Suppressor macrophage (primary cell): Measurements from ENCODE around the gene DDX49.
"Not testable (repeated sequence)": the region's sequence is repeated elsewhere in the genome, so short reads cannot be mapped to it uniquely, and the experiment has no call there.

Source experiments
- DNase-seq, 4 experiments: peaks; one replicate each; pipeline ENCODE4 v3.0.0-alpha.2; 2020 to 2022

DDX49 gene

DNA sequence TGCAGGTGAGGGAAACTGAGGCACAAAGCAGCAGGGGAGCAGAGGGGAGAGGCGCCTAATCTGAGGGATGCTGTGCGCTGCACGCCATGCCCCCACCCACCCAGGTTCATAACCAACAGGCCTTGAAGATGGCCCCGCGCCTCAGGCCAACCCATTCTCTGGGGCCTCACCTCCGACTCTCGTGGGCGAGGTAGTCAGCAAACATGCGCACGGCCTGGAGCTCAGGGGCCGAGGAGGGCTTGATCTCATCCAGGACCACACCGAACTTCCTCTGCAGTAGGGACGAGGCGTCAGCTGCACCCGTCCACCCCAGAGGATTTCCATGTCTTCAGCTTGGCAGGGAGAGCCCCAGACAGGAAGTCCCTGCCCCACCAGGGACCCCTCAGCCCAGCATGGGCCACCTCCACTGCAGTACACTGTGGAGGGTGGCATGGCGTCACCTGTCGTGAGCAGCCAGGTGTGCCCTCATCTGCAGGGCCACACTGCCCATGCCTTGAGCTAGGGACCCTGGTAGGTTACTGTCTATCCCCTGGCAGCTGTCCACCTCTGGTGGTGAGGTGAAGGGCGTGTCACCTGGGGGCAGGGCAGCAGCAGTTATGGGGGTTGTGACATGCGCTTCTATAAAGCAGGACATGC lies 8.6 kb upstream of the DDX49 start:
- DNase-seq: no peak

DNA sequence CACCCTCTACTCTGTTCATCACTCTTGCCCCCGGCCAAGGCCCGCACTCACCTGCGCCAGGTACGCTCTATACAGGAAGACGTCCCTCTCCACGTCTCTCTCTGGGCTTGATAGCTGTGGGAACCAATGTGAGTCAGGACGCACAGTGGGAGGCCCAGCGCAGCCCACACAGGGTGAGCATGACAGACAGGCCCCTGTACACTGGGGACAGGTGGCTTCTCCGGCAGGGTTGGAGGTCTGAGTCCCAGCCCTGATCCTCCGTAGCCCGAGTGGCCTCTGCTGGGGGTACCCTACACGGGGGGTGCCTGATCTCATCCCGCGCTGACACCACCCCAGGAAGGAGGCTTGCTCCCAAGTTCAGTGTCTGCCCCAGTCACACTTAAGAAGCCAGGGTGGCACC lies 6.6 kb upstream of the DDX49 start:
- DNase-seq: peak in 1 of 4 experiments; percentile 1

DNA sequence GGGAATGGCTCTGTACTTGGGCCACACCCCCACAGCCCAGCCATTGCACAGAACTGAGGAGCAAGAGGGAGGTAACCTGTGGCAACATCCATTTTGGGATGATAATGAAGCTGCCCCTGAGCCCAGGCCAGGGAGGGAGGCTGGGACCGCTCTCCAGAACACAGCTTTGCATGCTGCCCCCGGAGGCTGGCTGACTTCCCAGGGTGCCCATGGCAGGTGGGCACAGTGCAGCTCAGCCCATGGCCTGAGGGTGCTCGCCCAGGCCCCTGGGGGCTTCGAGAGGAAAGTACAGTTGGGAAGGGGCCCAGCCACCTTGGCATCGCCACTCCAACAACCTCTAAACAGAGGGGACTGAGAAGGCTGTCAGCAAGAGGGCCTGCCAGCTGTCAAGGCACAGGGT lies 6.0 kb upstream of the DDX49 start:
- no peak for DNase-seq

DNA sequence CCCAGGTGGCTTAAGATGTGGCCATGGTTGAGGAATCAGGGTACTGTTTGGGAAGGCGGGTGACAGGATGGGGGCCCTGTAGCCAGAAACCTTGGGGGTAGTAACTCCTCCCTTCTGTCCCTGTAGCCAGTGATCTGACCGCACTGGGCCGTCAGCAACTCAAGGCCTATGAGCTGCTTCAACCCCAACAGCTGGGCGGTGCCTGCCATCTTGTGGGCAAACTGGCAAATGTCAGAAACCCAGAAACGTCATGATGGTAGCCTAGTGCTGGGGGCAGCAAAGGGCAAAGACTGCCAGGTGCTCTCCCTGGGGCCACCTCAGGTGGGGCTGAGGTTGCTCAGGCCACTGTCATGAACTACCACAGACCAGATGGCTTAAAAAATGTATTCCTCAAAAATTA lies 3.9 kb upstream of the DDX49 start:
- DNase-seq: peak; percentile 49 to 63 (median 56)

DNA sequence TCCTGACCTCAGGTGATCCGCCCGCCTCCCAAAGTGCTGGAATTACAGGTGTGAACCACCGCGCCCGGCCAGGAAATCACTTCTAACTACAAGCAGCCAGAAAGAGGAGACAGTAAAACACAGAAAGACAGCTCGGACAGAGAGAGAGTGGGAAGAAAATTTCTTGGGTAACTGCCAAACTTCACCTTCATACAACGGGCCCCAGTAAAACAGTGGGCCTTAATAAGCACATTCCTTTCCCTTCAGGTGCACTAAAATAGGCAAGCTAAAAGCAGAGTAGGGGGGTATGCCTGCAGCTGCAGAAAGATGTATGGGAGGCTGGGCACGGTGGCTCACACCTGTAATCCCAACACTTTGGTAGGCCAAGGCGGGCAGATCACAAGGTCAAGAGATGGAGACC lies 1.9 kb upstream of the DDX49 start:
- not testable (repeated sequence) for DNase-seq

DNA sequence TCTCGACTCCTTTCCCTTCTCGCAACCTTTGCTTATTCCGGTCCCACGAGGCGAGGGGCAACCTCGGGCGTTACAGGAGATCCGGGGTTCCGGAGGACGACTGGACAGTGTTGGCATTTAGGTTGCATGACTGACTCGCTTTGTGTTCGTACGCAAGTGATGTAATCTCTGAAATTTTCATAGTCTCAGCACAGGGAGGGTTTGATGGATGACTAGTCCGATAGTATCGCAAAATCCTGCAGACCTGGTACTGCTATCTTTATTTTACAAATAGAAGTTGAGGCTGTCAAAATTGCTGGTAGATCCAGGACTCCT lies 342 bp downstream of the DDX49 start:
- DNase-seq: peak in 2 of 4 experiments; percentile 8 to 9

DNA sequence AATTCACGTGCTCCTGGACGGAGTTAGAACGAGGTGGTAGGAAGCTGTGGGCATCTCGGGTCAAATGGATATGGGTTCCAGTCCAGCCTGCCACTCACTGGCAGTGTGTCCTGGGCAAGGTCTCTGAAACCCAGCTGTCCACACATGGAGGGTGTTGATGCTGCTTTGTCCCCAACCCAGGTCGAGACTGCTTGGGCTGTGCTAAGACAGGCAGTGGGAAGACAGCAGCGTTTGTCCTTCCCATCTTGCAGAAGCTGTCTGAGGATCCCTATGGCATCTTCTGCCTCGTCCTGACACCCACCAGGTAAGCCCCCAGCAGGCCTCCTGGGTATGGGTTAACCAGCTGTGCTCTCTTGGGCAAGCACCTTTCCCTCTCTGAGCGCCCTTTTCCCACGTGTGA lies 885 bp downstream of the DDX49 start:
- no peak for DNase-seq

DNA sequence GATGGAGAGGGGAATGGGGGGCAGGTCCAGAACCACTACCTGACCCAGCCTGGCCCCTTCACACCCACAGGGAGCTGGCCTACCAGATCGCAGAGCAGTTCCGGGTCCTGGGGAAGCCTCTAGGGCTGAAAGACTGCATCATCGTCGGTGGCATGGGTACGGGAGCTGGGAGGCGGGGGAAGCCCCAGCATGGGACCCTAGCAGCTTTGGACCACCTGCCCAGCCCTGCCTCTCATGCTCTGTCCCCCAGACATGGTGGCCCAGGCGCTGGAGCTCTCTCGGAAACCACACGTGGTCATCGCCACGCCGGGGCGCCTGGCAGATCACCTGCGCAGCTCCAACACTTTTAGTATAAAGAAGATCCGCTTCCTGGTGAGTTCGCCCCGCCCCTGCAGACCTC lies 2.1 kb downstream of the DDX49 start:
- no peak for DNase-seq

DNA sequence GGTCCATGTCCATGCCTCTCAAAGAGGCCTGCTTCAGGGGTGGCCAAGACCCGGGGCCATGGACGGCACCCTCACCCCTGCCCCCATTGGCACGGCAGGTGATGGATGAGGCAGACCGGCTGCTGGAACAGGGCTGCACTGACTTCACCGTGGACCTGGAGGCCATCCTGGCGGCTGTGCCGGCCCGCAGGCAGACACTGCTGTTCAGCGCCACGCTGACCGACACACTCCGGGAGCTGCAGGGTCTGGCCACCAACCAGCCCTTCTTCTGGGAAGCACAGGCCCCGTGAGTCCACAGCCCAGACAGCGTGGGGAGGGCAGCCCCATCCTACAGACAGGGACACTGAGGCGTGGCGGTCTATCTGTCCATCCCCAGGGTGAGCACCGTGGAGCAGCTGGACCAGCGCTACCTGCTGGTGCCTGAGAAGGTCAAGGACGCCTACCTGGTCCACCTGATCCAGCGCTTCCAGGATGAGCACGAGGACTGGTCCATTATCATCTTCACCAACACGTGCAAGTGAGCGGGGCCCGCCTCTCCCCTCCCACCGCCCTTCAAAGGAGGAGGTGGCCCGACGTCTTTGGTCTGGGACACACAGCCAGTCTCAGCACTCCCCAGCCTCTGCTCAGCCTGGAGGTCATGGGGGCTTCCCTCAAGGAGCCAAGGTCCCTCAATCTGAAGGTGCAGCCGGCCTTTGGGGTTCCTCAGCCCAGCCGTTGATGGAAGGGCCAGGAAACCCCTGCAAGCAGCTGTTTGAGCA lies 2.9 kb downstream of the DDX49 start:
- DNase-seq: no peak

DNA sequence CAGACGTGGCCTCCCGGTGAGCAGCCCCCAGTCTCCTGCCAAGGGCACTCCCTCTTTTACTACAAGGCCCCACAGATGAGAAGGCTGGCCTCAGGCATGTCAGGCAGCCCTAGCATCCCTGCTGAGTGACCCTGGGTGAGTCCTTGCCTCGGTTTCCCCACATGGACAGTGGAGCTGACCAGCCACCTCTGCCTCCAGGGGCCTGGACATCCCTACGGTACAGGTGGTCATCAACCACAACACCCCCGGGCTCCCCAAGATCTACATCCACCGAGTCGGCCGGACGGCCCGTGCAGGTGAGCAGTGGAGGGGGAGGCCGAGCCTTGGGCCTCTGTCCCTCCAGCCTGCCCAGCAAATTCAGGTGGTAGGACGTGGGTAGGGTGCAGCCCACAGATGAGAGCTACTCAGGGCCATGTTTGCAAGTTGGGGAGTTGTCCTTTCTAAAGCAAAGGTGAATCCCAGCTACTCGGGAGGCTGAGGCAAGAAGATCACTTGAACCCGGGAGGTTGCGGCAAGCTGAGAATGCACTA lies 5.2 kb downstream of the DDX49 start:
- no peak for DNase-seq

DNA sequence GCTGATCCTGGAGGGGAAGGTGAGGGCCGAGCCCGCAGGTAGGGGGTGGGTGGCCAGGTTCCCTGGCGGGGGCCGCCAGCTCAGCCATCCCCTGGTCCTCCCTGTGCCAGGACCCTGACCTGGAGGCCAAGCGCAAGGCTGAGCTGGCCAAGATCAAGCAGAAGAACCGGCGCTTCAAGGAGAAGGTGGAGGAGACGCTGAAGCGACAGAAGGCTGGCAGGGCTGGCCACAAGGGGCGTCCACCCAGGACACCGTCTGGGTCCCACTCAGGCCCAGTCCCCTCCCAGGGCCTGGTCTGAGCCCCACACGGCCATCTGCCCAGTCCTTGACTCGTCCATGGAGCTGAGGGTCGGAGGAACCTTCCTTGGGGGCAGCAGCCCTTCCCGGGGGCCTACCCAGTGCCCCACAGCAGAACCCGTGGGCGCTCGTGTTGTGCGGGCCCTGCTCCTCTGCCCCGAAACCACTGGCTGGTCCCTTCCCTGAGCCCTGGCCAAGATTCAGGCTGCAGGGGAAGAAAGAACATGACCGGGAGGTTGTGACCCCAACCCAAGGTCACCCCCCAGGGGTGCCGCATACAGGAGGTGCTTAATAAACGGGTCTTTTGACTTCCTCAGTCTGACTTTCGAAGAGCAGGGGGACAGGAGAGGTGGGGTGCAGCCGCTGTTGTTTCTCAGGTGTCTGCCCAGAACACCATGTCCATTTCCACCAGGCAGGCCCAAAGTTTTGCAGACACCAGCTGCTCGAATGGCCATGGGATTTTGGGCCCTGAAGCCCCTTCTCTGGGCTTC lies 8.7 kb downstream of the DDX49 start:
- no peak for DNase-seq

DNA sequence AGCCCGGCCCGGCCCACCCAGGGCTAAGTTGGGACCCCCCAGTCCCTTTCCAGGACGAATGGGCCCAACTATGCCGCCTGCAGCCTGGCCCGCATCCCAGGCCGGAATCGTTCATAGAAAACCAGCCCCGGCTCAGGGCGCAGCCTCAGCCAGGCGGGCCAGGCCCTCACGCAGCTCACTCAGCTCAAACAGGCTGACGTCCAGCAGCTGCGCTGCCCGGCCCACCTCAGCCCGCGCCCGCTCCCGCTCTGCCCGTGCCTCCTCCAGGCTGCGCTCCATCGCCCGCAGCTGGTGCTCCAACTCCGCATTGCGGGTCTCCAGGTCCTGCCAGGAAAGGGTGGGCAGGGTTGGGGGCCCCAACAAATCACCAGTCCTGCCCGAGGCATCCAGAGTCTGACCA lies 9.8 kb downstream of the DDX49 start:
- no peak for DNase-seq

DNA sequence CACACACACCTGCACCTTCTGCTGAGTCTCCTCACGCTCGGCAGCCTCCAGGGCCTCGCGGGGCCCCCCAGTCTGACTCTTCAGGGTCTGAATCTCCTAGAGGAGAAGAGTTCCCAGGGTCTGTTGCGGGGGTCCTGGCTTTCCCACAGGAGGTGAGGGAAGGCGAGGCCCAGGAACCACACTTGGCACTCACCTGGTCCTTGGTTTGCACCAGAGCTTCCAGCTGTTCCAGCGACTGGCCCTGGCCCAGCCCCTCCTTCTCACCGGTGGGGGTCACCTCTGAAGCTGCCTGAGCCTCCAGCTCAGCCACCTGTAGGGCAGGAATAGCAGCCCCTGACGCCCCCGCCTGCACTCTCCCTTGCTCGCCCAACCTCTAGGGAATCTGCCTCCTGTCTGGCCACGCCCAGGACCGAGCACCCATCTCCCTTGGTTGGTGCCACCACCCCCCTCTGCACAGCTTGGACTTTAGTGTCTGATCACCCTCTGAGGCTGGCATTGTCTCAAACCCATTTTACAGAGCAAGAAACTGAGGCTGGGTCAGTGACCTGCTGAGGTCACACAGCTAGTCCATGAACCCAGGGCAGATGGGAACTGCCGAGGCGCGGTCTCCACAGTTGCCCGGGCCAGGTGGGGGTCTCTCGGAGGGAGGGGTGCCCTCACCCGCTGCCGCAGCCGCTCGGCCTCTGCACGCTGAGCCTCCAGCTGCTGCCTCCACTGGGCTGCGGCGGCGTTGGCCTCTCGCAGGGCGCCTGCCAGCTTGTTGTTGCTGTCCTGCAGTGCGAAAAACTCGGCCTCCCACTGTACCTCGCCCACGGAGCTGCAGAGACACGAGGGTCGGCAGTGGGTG lies 12.0 kb downstream of the DDX49 start:
- DNase-seq: no peak

DNA sequence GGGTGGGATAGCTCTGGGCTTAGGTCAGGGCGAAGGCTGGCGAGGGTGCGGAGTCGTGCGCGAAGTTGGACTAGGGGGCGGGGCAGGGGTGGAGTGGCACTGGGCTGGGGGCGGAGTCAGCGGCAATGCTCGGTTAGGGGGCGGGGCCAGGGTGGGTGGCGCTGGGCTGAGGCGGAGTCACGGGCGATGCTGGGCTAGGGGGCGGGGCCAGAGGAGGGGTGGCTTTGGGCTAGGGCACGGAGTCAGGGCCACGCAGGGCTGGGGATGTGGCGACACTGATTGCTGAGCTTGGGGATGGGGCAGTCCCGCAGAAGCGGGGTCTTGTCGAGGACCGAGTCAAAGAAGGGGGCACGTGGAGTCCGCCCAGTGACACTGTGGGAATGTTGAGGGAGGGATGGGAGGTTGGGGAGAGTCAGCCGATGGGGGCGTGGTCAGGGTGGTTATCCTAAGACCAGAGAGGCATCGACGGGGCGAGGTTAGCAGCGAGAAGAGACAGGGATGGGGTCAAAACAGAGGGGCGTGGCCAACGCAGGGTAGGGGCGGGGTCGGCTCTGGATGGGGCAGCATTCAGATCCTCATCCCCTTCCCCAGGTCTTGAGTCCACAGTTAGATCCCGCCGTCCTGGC lies 12.8 kb downstream of the DDX49 start:
- peak; percentile 80 to 95 (median 90) for DNase-seq

DNA sequence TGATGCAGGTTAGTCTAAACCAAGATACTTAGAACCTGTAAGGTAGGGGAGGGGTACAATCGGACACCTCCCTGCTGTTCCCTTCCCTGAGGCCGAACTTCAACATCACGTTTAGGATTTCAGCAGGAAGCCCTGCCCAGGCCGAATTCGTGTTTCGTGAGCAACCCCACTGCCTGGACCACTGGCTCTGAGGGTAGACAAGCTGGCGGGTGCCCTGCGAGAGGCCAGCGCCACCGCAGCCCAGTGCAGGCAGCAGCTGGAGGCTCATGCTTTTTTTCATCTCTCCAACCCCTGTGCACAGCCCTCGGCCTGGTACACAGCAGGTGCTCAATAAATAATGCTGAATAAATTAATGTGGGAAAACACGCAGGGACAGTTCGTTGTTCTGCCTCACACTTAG lies 13.8 kb downstream of the DDX49 start:
- DNase-seq: no peak

DNA sequence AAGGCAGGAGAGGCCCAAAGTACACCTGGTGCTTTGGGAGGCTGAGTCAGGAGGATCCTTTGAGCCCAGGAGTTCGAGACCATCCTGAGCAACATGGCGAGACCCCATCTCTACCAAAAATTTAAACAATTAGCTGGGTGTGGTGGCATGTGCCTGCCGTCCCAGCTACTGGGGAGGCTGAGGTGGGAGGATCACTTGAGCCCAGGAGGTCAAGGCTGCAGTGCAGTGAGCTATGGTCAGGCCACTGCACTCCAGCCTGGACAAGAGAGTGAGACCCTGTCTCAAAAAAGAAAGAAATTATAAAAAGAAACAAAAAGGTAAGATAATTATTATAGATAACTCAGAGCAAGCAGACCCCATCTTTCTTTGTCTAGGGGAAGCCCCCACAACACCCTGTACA lies 19.6 kb downstream of the DDX49 start:
- no peak for DNase-seq

DNA sequence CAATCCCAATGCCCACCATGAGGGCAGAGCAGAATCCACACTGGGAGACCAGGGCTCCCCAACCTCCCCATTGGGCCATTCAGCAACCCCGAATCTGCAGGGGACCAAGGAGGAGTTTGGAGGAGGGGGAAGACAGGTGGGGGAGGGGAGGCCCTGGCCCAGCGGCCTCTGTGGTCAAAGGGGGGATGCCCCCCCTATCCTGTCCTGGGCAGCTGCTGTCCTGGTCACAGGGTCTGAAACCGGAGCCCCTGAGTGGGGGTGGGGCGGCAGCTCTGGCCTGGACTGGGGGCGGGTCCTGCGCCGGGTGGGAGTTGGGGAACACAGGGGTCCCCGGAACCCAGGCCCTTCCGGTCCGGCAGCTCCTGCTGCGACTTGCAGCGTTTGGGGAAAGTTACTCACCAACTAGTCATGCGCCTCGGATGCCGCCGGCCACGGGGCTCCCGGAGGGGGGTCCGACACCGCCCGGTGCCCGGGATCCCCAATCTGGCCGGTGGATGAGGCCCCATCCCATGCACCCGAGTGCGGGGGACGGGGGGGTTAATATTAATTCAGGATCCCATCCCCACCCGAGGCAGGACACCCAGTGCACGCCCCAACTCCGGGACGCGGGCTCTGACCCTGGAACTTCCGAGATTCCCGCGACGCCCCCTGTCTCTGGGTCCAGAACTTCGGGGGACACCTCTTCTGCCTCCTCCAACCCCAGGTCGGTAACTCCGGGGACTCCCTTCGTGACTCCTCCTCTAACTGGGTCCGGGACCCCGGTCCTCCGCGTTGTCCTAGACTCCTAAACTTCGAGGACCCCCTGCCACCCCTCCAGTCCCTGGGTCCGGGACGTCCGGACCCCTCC lies 20.6 kb downstream of the DDX49 start:
- DNase-seq: peak; percentile 35 to 75 (median 62)

DNA sequence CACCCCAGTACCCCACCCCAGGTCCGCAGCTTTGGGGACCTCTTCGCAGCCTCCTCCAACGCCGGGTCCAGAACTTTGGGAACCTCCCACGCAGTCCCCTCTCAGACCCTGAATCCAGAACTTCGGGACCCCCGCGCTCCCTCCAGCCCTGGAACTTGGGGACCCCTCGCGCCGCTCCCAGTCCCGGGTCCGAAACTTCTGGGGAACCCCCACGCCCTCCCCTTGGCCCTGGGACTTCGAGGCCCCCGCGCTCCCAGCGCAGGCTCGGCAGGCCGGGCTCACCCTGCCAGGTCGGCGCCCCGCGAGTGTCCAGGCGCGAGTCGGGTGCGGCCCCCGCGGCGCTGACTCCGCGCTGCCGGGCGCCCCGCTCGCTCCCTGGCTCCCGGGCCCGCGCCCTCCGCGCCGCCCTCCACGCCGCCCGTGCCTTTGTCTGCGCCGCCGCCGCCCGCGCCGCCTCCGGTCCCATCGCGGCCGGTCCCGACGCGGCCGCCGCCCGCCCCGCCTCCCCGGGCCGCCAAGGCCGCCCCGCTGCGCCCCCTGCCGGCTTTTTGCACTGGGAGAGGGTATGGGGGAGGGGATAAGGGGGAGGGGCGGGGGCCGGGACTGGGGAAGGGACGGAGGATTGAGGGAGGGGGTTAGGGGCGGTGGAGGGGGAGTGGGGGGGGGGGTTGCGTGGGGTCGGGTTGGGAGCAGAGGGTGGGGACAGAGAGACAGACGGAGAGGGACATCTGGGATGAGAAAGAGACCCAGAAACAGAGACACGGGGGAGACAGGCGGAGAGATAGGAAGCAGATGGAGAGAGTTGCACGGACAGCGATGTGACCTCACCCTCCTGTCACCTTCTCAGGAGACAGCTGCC lies 21.5 kb downstream of the DDX49 start, which contains the start of gene HOMER3:
TSS of gene HOMER3 (minus strand) at position 449 of the 859 bp plus-strand sequence. CDS start 2,235 bp downstream, outside the sequence.
- peak; percentile 77 to 95 (median 90) for DNase-seq

DNA sequence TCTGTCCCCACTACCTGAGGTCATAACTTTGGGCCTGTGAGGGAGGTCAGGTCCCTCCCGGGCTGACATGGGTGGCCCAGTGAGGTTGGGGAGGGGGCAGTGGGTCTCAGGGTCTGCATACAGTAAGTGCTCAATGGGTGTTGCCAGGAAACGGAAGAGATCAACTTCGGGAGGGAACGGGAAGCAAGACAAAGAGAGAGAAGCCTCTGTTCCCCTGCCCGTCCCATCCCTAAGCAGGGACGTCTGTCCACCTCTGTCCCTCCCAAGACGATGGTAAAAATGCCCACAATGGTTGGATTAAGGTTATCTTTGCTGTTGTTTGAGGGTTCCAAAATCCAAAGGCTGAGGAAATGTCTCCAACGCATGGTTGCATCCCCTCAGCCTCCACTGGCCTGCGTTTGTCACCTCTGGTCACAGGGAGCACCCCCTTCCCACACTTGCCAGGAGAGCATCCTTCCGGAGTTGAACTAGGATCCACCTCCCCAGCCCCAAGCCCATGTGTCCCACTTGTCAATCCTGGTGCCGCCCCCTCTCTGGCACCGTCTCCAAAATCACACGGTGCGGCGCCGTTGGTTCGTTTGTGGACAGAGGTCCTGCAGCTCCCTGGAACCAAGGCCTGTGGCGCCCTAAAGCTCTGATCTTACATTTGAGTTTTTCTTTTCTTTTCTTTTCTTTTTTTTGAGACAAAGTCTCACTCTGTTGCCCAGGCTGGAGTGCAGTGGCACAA lies 22.3 kb downstream of the DDX49 start:
- no peak for DNase-seq
